NCI-H1417 treated with DMSO at 0.1 percent for 48 hours (cell line): Measurements from ENCODE around the gene ETV6.

Experiments used
- DNase-seq: peaks from one replicate; lab custom pipeline; 2025; lab: John Stamatoyannopoulos, UW

The ETV6 gene

GRCh38 chr12:11861864-11862600 lies 212.6 kb downstream of the ETV6 start:
- no peak for DNase-seq

- DNase-seq: no peak
Measured at GRCh38 chr12:11862798-11863197, 213.3 kb downstream of the ETV6 start.

GRCh38 chr12:11863478-11863906 lies 214.0 kb downstream of the ETV6 start:
- DNase-seq: no peak

GRCh38 chr12:11863988-11864387 lies 214.5 kb downstream of the ETV6 start:
- DNase-seq: no peak

- no peak for DNase-seq
Measured at GRCh38 chr12:11865824-11866223, 216.3 kb downstream of the ETV6 start.

GRCh38 chr12:11868027-11868426 lies 218.6 kb downstream of the ETV6 start:
- no peak for DNase-seq

- no peak for DNase-seq
Measured at GRCh38 chr12:11869406-11869805, 219.9 kb downstream of the ETV6 start.

- no peak for DNase-seq
Measured at GRCh38 chr12:11870041-11870451, 220.6 kb downstream of the ETV6 start.

GRCh38 chr12:11872055-11872454 lies 222.6 kb downstream of the ETV6 start:
- DNase-seq: no peak

- no peak for DNase-seq
Measured at GRCh38 chr12:11875414-11875935, 226.0 kb downstream of the ETV6 start.

- DNase-seq: no peak
Measured at GRCh38 chr12:11876307-11876706, 226.8 kb downstream of the ETV6 start.

- DNase-seq: no peak
Measured at GRCh38 chr12:11877102-11877826, 227.8 kb downstream of the ETV6 start.

- DNase-seq: peak; percentile 68
Measured at GRCh38 chr12:11877869-11878780, 228.7 kb downstream of the ETV6 start.

- DNase-seq: no peak
Measured at GRCh38 chr12:11879306-11879705, 229.8 kb downstream of the ETV6 start.

- DNase-seq: no peak
Measured at GRCh38 chr12:11880381-11880780, 230.9 kb downstream of the ETV6 start.

GRCh38 chr12:11881835-11882234 lies 232.4 kb downstream of the ETV6 start:
- DNase-seq: no peak

GRCh38 chr12:11882301-11883019 lies 233.0 kb downstream of the ETV6 start:
- DNase-seq: no peak

GRCh38 chr12:11884116-11884515 lies 234.6 kb downstream of the ETV6 start:
- no peak for DNase-seq

- DNase-seq: no peak
Measured at GRCh38 chr12:11884706-11885105, 235.2 kb downstream of the ETV6 start.

GRCh38 chr12:11885261-11886038 lies 236.0 kb downstream of the ETV6 start:
- peak; percentile 81 for DNase-seq

- DNase-seq: no peak
Measured at GRCh38 chr12:11886339-11886738, 236.9 kb downstream of the ETV6 start.
